GM21825 (cell line): ENCODE measurements around the gene TBX1.
"Not testable (repeated sequence)": the region's sequence is repeated elsewhere in the genome, so short reads cannot be mapped to it uniquely, and the experiment has no call there.

Source experiments
- ATAC-seq: cut with Tn5 transposase; IDR thresholded peaks from one replicate; pipeline ENCODE4 v1.9.1; 2021; ENCODE audit warnings: mild to moderate bottlenecking, moderate library complexity; ENCODE audit not compliant: unreplicated experiment

Gene TBX1

GRCh38 chr22:19779685-19780268, 19.2 kb downstream of the TBX1 start:
- ATAC-seq: no peak

DNA sequence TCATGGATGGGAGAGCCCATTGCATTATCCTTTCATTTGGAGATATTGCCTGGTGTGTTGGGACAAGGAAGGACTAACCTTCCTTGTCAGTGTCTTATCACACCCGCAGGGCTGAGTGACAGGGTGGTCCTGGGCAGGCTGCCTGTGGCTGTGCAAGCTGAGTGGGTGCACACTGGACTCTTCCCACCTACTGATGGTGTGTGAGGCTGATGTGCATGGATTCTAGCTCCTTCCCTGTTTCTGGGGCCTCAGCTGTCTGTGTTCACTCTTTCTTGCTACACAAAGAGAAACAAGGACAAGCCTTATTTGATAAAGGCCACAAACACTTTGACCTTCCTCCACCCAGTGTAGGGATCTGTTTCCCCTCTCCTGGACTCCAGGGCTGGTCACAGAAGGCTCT, 22.0 kb downstream of the TBX1 start:
- no peak for ATAC-seq

DNA sequence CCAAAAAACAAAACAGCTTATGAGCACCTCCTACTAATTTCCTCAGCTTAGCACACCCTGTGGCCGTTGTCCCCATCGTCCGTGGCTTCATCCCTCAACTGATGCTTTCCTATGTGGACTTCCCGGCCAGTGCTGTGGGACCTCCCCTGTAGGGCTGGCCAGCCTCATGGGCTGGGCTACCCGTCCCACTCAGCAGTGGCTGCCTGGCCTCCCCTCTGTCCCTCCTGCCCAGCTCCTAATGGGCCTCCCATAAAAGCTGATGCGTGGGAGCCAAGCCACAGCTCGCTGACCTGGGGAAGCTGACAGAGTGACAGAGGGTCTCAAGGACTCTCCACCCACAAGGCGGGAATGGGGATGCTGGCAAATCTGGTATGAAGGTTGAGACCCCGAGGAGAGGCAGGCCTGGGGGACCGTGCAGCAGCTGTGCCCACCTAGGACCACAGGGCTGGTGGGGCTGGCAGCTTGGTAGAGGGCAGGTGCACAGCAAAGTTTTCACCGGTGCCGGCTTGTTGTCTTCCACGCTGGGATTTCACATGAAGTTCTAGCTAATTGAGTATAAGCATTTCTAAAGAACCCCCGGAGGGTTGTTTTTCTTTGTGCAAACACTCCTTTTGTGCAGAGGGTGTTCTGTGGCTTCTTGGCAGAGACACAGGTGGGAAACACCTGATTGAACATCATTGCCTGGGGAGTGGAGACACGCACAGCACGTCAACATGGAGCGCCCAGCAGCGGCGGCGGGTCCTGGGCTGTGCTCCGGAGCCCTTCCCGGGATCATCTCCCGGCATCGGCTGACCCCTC, 23.2 kb downstream of the TBX1 start:
- no peak for ATAC-seq

- ATAC-seq: no peak
Observed at GRCh38 chr22:19784384-19785175, 24.0 kb downstream of the TBX1 start.

DNA sequence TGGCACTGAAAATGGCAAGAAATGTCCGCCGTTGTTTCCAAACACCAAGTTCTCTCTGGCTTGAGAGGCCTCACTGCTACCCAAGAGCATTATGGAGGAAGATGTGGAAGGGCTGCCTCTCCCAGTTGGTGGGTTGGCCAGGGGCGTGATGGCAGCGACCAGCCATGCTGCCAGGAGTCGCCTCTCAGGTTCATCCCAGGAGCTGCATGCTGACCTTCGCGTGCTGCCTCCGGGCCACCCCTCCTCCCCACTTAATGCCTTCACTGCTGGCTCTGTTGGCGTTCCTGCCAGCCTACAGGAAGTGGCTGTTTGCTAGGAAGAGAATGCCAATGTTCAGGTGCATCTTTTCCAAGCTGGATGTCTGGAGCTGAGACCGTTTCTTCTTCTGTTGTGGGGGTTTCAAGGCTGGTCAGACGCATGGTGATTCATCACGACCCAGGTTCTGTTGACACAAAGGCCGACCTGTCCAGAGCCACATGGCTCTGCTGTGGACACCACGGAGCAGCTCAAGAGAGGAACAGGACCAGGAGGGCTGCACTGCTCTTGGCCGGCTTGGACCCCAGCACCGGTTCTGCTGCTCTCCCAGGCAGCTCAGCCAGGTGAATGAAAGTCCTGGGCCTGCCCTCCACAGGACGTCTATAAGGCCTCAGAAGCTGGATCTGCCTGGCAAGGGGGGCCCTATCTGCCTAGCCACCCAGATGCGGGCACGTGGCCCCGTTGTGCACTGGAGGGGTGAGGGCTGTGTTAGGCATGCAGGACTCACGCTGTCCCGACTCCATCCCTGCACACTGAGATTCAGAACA, 25.1 kb downstream of the TBX1 start:
- ATAC-seq: no peak

GRCh38 chr22:19786264-19786585, 25.6 kb downstream of the TBX1 start:
- no peak for ATAC-seq

GRCh38 chr22:19786959-19787848, 26.6 kb downstream of the TBX1 start:
- no peak for ATAC-seq

GRCh38 chr22:19787849-19788141, 27.2 kb downstream of the TBX1 start:
- no peak for ATAC-seq

DNA sequence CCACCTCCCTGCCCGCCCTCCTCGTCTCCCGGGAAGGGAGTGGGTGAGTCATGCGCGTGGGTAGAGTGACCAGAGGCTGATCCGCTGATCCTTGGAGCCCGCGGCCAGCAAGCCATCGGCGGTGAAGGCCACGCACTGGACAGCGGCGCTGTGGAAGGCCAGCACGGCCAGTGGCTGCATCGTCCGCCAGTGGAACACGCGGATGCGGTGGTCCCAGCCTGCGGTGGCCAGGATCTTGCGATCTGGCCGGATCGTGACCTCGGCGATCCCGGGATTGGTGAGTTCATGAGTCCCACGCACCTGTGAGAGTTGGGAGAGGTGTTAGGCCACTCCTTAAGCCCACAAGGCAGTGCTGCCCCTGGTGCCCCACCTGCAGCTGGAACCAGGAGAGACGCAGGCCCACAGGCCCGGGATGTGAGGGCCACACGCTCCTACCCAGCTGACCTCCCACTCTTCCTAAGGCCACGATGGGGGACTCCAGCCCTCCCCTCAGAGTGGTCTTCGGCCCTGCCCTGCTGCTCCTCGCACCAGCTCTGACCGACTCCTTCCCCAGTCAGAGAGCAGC, 28.2 kb downstream of the TBX1 start:
- ATAC-seq: no peak

- no peak for ATAC-seq
Observed at GRCh38 chr22:19789406-19789805, 28.8 kb downstream of the TBX1 start.

- no peak for ATAC-seq
Observed at GRCh38 chr22:19789828-19790227, 29.2 kb downstream of the TBX1 start.

DNA sequence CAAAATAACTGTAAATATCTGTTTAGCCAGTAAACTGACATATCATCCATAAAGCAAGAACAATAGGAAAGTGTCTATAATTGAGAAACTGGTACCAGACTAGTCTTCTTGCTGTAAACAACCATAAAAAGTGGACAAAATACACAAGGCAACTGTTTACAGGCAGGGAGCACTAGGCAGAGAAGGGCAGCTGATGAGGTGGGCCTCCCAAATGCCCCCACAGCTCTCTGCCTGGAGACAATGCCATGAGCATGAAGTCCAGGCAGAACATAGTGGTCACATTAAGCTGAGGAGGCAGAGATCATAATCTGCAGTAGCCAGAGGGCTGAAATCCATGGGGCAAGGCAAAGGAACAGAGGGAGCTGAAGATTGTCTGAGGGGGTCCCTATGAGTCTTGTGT, 30.7 kb downstream of the TBX1 start:
- ATAC-seq: no peak

DNA sequence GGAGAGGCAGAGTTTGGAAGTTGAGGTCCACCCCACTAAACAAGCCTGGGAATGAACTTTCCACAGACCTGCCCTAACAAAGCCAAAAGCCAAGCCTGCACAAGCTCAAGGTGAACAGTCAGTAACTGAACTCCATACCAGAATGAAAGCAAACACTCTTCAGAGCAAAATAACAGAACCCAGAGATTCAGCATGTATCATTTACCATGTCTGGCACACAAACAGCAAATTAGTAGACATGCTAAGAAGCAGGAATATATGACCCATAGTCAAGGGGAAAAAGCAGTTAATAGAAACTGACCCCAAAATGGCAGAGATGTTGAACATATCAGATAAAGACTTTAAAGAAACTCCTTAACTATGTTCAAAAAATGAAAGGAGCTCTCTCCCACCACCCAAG, 31.3 kb downstream of the TBX1 start:
- ATAC-seq: no peak

- ATAC-seq: not testable (repeated sequence)
Observed at GRCh38 chr22:19792383-19792896, 31.9 kb downstream of the TBX1 start.

- no peak for ATAC-seq
Observed at GRCh38 chr22:19793161-19793560, 32.6 kb downstream of the TBX1 start.

- ATAC-seq: no peak
Observed at GRCh38 chr22:19793661-19794310, 33.2 kb downstream of the TBX1 start.

GRCh38 chr22:19795617-19796008, 35.0 kb downstream of the TBX1 start:
- no peak for ATAC-seq

- no peak for ATAC-seq
Observed at GRCh38 chr22:19796160-19796559, 35.6 kb downstream of the TBX1 start.
